Neural cell (in vitro differentiated cells): Measurements from ENCODE around the gene CBFA2T3.

Experiments
- CTCF ChIP-seq: fragments of 450-650 bp; IDR thresholded peaks from 2 replicates; pipeline ENCODE4 v1.5.1; 2014; ENCODE audit warnings: antibody characterized with exemption, mild to moderate bottlenecking, moderate library complexity; ENCODE audit not compliant: poor library complexity, severe bottlenecking
- EP300 ChIP-seq: fragments of 450-650 bp; conservative IDR thresholded peaks from 2 replicates; pipeline ENCODE4 v1.6.1; 2014; ENCODE audit warnings: antibody characterized with exemption, mild to moderate bottlenecking, moderate library complexity; ENCODE audit not compliant: poor library complexity, severe bottlenecking
- MXI1 ChIP-seq: fragments of 450-650 bp; conservative IDR thresholded peaks from 2 replicates; pipeline ENCODE4 v1.6.1; 2014; ENCODE audit warnings: antibody characterized with exemption, mild to moderate bottlenecking; ENCODE audit not compliant: poor library complexity, severe bottlenecking
- POLR2AphosphoS5 ChIP-seq: IDR thresholded peaks from 2 replicates; pipeline ENCODE4 v1.6.1; 2012
- TAF1 ChIP-seq: IDR thresholded peaks from 2 replicates; pipeline ENCODE4 v1.6.1; 2012; ENCODE audit warnings: low read depth

- TF ChIP-seq TAF1 (no peak), CTCF (no peak), EP300 (no peak), POLR2AphosphoS5 (no peak), MXI1 (no peak)
These were observed 40.3 kb downstream of the CBFA2T3 start for GRCh38 chr16:88936556-88937205.
